HepG2 (cell line): ENCODE measurements around the gene TMPO. TPM values are rescaled to one million over a fixed set of nuclear protein-coding genes. Genes with fewer than 3 reads are reported as not detected.

Experiments
- ATF5 ChIP-seq: sonication (generic); formaldehyde crosslinking; IDR thresholded peaks from 2 replicates; pipeline ENCODE4 v1.4.0; 2020; ENCODE audit warnings: mild to moderate bottlenecking, low read depth, missing genetic modification reagents
- DPF2 ChIP-seq: sonication (generic); formaldehyde crosslinking; IDR thresholded peaks from 2 replicates; pipeline ENCODE4 v1.4.0; 2020; ENCODE audit warnings: mild to moderate bottlenecking, low read depth, missing genetic modification reagents, borderline replicate concordance
- ETS1 ChIP-seq: sonication (generic); formaldehyde crosslinking; IDR thresholded peaks from 2 replicates; pipeline ENCODE4 v1.4.0; 2020; ENCODE audit warnings: missing genetic modification reagents
- GABPB1 ChIP-seq: IDR thresholded peaks from 2 replicates; pipeline ENCODE4 v1.6.1; 2016; ENCODE audit warnings: mild to moderate bottlenecking, missing genetic modification reagents, moderate library complexity, missing compliant biosample characterization
- RARA ChIP-seq: IDR thresholded peaks from 2 replicates; pipeline ENCODE4 v1.6.1; 2016; ENCODE audit warnings: missing genetic modification reagents, missing compliant biosample characterization
- SIN3B ChIP-seq: fragments of 150-350 bp; IDR thresholded peaks from 2 replicates; pipeline ENCODE4 v1.6.1; 2014; ENCODE audit warnings: low read length
- TFE3 ChIP-seq: IDR thresholded peaks from 2 replicates; pipeline ENCODE4 v1.6.1; 2016
- ZBTB46 ChIP-seq: sonication (generic); formaldehyde crosslinking; IDR thresholded peaks from 2 replicates; pipeline ENCODE4 v1.4.0; 2020; ENCODE audit warnings: mild to moderate bottlenecking, missing genetic modification reagents, borderline replicate concordance
- ZBTB8A ChIP-seq: sonication (generic); formaldehyde crosslinking; IDR thresholded peaks from 2 replicates; pipeline ENCODE4 v1.4.0; 2020; ENCODE audit warnings: mild to moderate bottlenecking, low read depth, missing genetic modification reagents, borderline replicate concordance
- ZNF235 ChIP-seq: sonication (generic); formaldehyde crosslinking; IDR thresholded peaks from 2 replicates; pipeline ENCODE4 v1.8.1; 2023; ENCODE audit warnings: mild to moderate bottlenecking, missing genetic modification reagents, borderline replicate concordance
- ZNF292 ChIP-seq: sonication (generic); formaldehyde crosslinking; IDR thresholded peaks from 2 replicates; pipeline ENCODE4 v1.8.1; 2022; ENCODE audit warnings: mild to moderate bottlenecking, low read depth, missing genetic modification reagents, borderline replicate concordance
- ZNF296 ChIP-seq: sonication (generic); formaldehyde crosslinking; conservative IDR thresholded peaks from 2 replicates; pipeline ENCODE4 v1.5.0; 2020; ENCODE audit warnings: mild to moderate bottlenecking, missing genetic modification reagents
- ZNF383 ChIP-seq: sonication (generic); formaldehyde crosslinking; IDR thresholded peaks from 2 replicates; pipeline ENCODE4 v1.4.0; 2020; ENCODE audit warnings: missing genetic modification reagents, mild to moderate bottlenecking, borderline replicate concordance
- ZNF496 ChIP-seq: sonication (generic); formaldehyde crosslinking; IDR thresholded peaks from 2 replicates; pipeline ENCODE4 v1.8.1; 2023; ENCODE audit warnings: mild to moderate bottlenecking, moderate library complexity, missing genetic modification reagents; ENCODE audit not compliant: insufficient replicate concordance
- ZNF512 ChIP-seq: sonication (generic); formaldehyde crosslinking; IDR thresholded peaks from 2 replicates; pipeline ENCODE4 v1.4.0; 2020; ENCODE audit warnings: mild to moderate bottlenecking, missing genetic modification reagents
- ZNF576 ChIP-seq: sonication (generic); formaldehyde crosslinking; IDR thresholded peaks from 2 replicates; pipeline ENCODE4 v1.4.0; 2020; ENCODE audit warnings: mild to moderate bottlenecking, missing genetic modification reagents
- ZNF644 ChIP-seq: IDR thresholded peaks from 2 replicates; pipeline ENCODE4 v1.6.1; 2016; ENCODE audit warnings: low read depth
- ZNF792 ChIP-seq: IDR thresholded peaks from 2 replicates; pipeline ENCODE4 v1.6.1; 2016
- polyA plus RNA-seq, 8 experiments: library from polyadenylated mRNA; depleted of rRNA in 3 of 8; stranded (reverse) in 7 of 8; unstranded in 1 of 8; fragments of >200 nt; fragmentation: Illumina TruSeq in 4 of 8; extraction: Trizol in 4 of 8; gene quantifications; 2 replicates each; pipeline versions ENCODE4 v1.2.1 to v1.2.3, GENCODE V29; 2011 to 2016; ENCODE audit warnings: low read depth in 4 of 8, missing spikeins in 1 of 8, mixed read lengths in 1 of 8; ENCODE audit not compliant: insufficient read depth in 1 of 8
- total RNA-seq, 5 experiments: library from RNA; depleted of rRNA; stranded (reverse); fragments of >200 nt; fragmentation: Illumina TruSeq; extraction: Trizol; gene quantifications; 2 replicates each; pipeline ENCODE4 v1.2.3, GENCODE V29; 2016; ENCODE audit warnings: low read depth in 1 of 5

Gene TMPO
- total and polyA plus RNA-seq, 2 of the 13 experiments (the other 11 are each of a cell fraction or from before 2014, with no cell fraction given) = 24.2 to 167 TPM

- TF ChIP-seq ETS1 (CRISPR knock-in tag) (no peak), ATF5 (no peak), ZNF296 (CRISPR knock-in tag) (no peak), ZNF644 (no peak), DPF2 (CRISPR knock-in tag) (no peak), SIN3B (0 out of 2 replicates have a peak, but pooled peaks have one; percentile 19), ZBTB46 (CRISPR knock-in tag) (no peak), ZNF496 (CRISPR knock-in tag) (no peak), ZNF383 (CRISPR knock-in tag) (no peak), RARA (CRISPR knock-in tag) (no peak), TFE3 (CRISPR knock-in tag) (no peak), ZBTB8A (CRISPR knock-in tag) (no peak), ZNF576 (CRISPR knock-in tag) (no peak), GABPB1 (peak; percentile 93), ZNF292 (CRISPR knock-in tag) (no peak), ZNF512 (CRISPR knock-in tag) (no peak), ZNF235 (CRISPR knock-in tag) (no peak), ZNF792 (CRISPR knock-in tag) (peak; percentile 64; the same call in 1 of the 2 replicates)
- TF ChIP-seq, all 625 proteins: peak for 308
These were observed 78.1 kb downstream of the TMPO start, which contains the start of gene SLC25A3 (continued) for GRCh38 chr12:98593351-98594049.
